ENCODE data around the gene MPND. TPM values are rescaled to one million over a fixed set of nuclear protein-coding genes. Genes with fewer than 3 reads are reported as not detected.

Gene MPND
- total and polyA plus RNA-seq, 7 experiments from 2014 or later = 4.0 to 24.4 (median 14.9) TPM

DNA sequence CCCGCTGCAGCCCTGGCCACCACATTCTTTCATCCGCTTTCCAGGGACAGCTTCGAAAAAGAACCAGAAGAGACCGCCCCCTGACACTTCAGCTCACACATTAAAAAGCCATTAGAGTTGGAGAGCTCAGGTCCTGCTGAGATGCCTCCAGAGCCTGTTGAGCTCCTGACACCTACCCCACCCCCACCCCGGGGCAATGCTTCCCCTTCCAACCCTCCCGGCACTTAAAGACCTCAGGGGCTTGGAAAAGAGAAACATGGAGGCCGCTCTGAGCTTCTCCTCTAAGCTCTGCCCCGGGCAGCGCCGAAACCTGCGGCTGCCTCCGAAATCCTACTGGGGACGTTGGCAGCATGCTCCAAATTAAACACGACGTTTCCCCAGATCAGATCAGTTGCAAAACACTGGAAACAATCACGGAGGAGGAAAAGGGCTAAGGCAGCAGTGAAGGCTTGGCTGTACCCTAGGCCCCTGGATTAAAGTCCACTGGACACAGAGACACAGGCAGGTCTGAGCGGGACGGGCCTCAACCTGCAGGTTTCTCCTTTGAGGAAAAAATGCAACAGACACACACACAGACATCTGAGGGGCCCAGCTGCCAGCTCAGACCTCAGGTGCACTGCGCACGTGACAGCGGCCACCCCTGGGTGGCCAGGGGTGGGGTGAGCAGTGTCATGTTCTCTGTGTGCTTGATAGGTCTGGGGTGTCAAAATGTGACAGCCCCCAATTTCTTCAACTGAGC lies 47.4 kb downstream of the MPND start:
- Histone ChIP-seq H3K4me1 (ENCODE audit: control insufficient read depth in 2 of 2, insufficient read depth in 2 of 2, low read length in 2 of 2) (peaks cover 11 to 25% of the 10 kb centered on the region in 2 donors), H3K4me3 (ENCODE audit: low read length) (no peak overlapping the region), H3K27ac (ENCODE audit: low read depth, low read length) (peak overlapping the region; percentile 47), H3K27me3 (ENCODE audit: control insufficient read depth in 2 of 2, insufficient read depth in 2 of 2, low read length in 2 of 2) (no peaks in the 10 kb centered on the region), H3K9me3 (ENCODE audit: control insufficient read depth in 2 of 3, low read length in 3 of 3) (no peaks in the 10 kb centered on the region), H3K36me3 (ENCODE audit: control insufficient read depth in 2 of 3, insufficient read depth in 3 of 3, low read length in 3 of 3) (peaks cover 0 to 59% (median 3%) of the 10 kb centered on the region in 3 experiments)
- intact Hi-C loops (cut with micrococcal nuclease) = no loop called here
- ChIA-PET POLR2A (interaction anchor here (0.9 kb wide), 1 partner anchor 38 kb away, joined by 3 read pairs; no protein-coding TSS in a partner anchor), CTCF (interaction anchor here (0.5 to 0.8 kb wide), 2 partner anchors 124 to 763 kb away, joined by 3 to 4 read pairs; no protein-coding TSS in a partner anchor)
- no peak for DNase-seq
- Mint-ChIP-seq H3K27ac (peak overlapping the region; percentile 41 to 97 (median 77)), H3K4me1 (peaks cover 33 to 64% (median 52%) of the 10 kb centered on the region in 7 donors), H3K4me3 (peak overlapping the region in 9 of 10 donors; percentile 2 to 77 (median 60)), H3K27me3 (no peaks in the 10 kb centered on the region), H3K36me3 (peaks cover 0 to 12% (median 0%) of the 10 kb centered on the region in 5 donors), H3K9me3 (no peaks in the 10 kb centered on the region)
- ATAC-seq = no peak

DNA sequence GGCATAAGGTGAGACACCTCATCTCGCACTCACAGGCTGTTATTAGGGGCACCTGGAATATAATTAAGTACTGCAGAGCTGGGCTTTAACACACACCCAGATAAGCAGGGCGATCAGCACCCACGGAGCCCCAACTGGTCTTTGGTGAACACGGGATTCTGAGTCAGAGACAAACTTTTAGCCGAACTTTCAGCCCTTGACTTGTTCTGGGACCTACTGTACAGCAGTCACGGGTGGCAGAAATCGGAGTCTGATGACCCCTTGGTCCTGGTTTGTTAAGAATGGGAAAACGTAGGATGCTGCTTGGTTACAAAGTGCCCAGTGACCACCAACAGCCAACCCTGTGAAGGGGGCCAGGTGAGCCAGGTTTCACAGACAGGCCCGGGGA lies 47.9 kb downstream of the MPND start:
- ChIA-PET POLR2A (interaction anchor here (0.9 kb wide), 1 partner anchor 38 kb away, joined by 3 read pairs; no protein-coding TSS in a partner anchor), CTCF (interaction anchor here (0.5 to 0.8 kb wide), 2 partner anchors 125 to 763 kb away, joined by 3 to 4 read pairs; no protein-coding TSS in a partner anchor)
- ATAC-seq (no peak), DNase-seq (no peak)
- H3K36me3 ChIP-seq (ENCODE audit: control insufficient read depth in 2 of 3, insufficient read depth in 3 of 3, low read length in 3 of 3) = peaks cover 0 to 53% (median 3%) of the 10 kb centered on the region in 3 experiments
- peaks cover 11 to 25% of the 10 kb centered on the region in 2 donors for H3K4me1 ChIP-seq (ENCODE audit: control insufficient read depth in 2 of 2, insufficient read depth in 2 of 2, low read length in 2 of 2)
- Mint-ChIP-seq H3K36me3 (peaks cover 0 to 15% (median 0%) of the 10 kb centered on the region in 5 donors), H3K4me1 (peaks cover 33 to 66% (median 52%) of the 10 kb centered on the region in 7 donors), H3K27ac (peak overlapping the region in 3 of 9 donors; percentile 8 to 86 (median 12)), H3K9me3 (no peaks in the 10 kb centered on the region), H3K4me3 (peak overlapping the region in 1 of 10 donors; percentile 5), H3K27me3 (no peaks in the 10 kb centered on the region)
- no peaks in the 10 kb centered on the region for H3K27me3 ChIP-seq (ENCODE audit: control insufficient read depth in 2 of 2, insufficient read depth in 2 of 2, low read length in 2 of 2)
- H3K9me3 ChIP-seq (ENCODE audit: control insufficient read depth in 2 of 3, low read length in 3 of 3) = no peaks in the 10 kb centered on the region
- H3K4me3 ChIP-seq (ENCODE audit: low read length) = no peak overlapping the region
- intact Hi-C loops (cut with micrococcal nuclease) = no loop called here
- peak overlapping the region; percentile 35 for H3K27ac ChIP-seq (ENCODE audit: low read depth, low read length)

DNA sequence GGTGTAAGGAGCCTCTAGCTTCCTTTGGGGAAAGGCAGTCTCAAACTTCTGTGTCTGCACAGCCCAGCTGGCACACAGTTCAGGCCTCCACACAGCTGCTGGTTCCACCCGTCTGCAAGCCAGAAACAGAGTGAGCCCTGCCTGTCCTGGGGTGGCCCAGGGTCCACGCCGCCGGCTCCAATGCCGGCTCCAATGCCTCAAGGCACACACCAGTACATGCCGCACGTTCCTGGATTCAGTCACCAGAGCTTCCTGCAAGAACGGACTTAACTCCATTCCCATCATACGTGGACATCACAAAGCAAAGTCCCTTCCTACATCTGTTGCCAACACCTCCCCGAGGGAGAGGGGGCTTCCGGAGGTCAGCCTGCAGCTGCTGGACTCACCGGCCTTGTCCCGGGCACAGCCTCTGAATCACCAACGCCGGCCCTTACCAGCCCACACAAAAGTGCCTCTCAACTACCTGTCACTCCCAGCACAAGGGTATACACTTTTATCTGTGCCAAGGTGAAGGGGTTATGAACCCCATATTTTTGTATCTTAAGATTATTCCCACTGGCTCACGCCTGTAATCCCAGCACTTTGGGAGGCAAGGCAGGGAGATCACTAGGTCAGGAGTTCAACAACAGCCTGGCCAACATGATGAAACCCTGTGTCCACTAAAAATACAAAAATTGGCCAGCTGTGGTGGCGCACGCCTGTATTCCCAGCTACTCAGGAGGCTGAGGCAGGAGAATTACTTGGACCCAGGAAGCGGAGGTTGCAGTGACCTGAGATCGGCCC lies 48.5 kb downstream of the MPND start:
- Mint-ChIP-seq H3K9me3 (no peaks in the 10 kb centered on the region), H3K4me3 (no peak overlapping the region), H3K27ac (peak overlapping the region in 5 of 9 donors; percentile 8 to 42 (median 13)), H3K4me1 (peaks cover 39 to 72% (median 58%) of the 10 kb centered on the region in 7 donors), H3K36me3 (peaks cover 0 to 15% (median 3%) of the 10 kb centered on the region in 5 donors), H3K27me3 (no peaks in the 10 kb centered on the region)
- H3K4me1 ChIP-seq (ENCODE audit: control insufficient read depth in 2 of 2, insufficient read depth in 2 of 2, low read length in 2 of 2) = peaks cover 11 to 25% of the 10 kb centered on the region in 2 donors
- POLR2A ChIA-PET = no interaction called here
- H3K27ac ChIP-seq (ENCODE audit: low read depth, low read length) = peak overlapping the region; percentile 35
- no peak overlapping the region for H3K4me3 ChIP-seq (ENCODE audit: low read length)
- CTCF ChIA-PET = no interaction called here
- H3K9me3 ChIP-seq (ENCODE audit: control insufficient read depth in 2 of 3, low read length in 3 of 3) = no peaks in the 10 kb centered on the region
- DNase-seq = no peak
- no peak for ATAC-seq
- H3K36me3 ChIP-seq (ENCODE audit: control insufficient read depth in 2 of 3, insufficient read depth in 3 of 3, low read length in 3 of 3) = peaks cover 0 to 55% (median 3%) of the 10 kb centered on the region in 3 experiments
- intact Hi-C loops (cut with micrococcal nuclease) = no loop called here
- H3K27me3 ChIP-seq (ENCODE audit: control insufficient read depth in 2 of 2, insufficient read depth in 2 of 2, low read length in 2 of 2) = no peaks in the 10 kb centered on the region

DNA sequence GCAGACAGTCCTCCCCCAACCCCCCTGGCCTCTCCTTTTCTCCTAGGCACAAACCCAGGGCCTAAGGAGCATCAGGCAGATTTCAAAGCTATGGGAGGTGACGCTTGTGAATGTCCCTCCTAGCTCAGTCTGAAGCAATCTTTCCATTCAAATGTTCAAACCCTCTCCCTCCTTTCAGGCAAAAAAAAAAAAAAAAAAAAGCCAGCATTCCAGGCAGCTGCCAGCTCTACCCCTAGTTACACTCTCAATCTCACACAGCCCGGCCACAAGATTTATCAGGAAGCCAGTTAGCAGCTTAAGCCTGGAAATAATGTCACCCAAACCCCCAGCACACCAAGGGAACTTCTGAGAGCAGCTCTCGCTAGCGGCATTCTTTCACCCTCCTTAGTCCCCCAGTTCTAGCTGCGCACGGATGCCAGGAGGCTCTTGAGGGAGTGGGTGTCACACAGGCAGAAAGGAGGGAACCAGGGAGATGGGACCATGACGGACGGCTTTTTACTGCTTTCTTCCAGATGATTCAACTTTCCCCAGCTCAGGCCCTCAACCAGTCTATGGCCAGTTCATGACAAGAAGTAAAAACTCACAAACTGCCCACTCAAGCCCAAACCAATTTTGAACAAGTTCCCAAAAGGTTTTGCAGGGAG lies 50.7 kb downstream of the MPND start:
- CTCF ChIA-PET = interaction anchor here (1.3 to 1.4 kb wide), 2 partner anchors 24 to 42 kb away, joined by 5 to 6 read pairs; no protein-coding TSS in a partner anchor
- H3K36me3 ChIP-seq (ENCODE audit: control insufficient read depth in 2 of 3, insufficient read depth in 3 of 3, low read length in 3 of 3) = peaks cover 0 to 43% (median 3%) of the 10 kb centered on the region in 3 experiments
- H3K4me3 ChIP-seq (ENCODE audit: low read length) = no peak overlapping the region
- H3K27ac ChIP-seq (ENCODE audit: low read depth, low read length) = no peak overlapping the region
- POLR2A ChIA-PET = interaction anchor here (0.7 kb wide), 1 partner anchor 80 kb away, joined by 3 read pairs; no protein-coding TSS in a partner anchor
- DNase-seq (no peak), ATAC-seq (no peak)
- no peaks in the 10 kb centered on the region for H3K27me3 ChIP-seq (ENCODE audit: control insufficient read depth in 2 of 2, insufficient read depth in 2 of 2, low read length in 2 of 2)
- peaks cover 0 to 15% (median 5%) of the 10 kb centered on the region in 5 donors for H3K36me3 Mint-ChIP-seq
- intact Hi-C loops (cut with micrococcal nuclease) = no loop called here
- peaks cover 40 to 91% (median 69%) of the 10 kb centered on the region in 7 donors for H3K4me1 Mint-ChIP-seq
- no peaks in the 10 kb centered on the region for H3K9me3 Mint-ChIP-seq
- peak overlapping the region in 1 of 10 donors; percentile 39 for H3K4me3 Mint-ChIP-seq
- peak overlapping the region in 7 of 9 donors; percentile 0 to 70 (median 45) for H3K27ac Mint-ChIP-seq
- H3K9me3 ChIP-seq (ENCODE audit: control insufficient read depth in 2 of 3, low read length in 3 of 3) = no peaks in the 10 kb centered on the region
- H3K4me1 ChIP-seq (ENCODE audit: control insufficient read depth in 2 of 2, insufficient read depth in 2 of 2, low read length in 2 of 2) = peaks cover 25 to 36% of the 10 kb centered on the region in 2 donors
- no peaks in the 10 kb centered on the region for H3K27me3 Mint-ChIP-seq

DNA sequence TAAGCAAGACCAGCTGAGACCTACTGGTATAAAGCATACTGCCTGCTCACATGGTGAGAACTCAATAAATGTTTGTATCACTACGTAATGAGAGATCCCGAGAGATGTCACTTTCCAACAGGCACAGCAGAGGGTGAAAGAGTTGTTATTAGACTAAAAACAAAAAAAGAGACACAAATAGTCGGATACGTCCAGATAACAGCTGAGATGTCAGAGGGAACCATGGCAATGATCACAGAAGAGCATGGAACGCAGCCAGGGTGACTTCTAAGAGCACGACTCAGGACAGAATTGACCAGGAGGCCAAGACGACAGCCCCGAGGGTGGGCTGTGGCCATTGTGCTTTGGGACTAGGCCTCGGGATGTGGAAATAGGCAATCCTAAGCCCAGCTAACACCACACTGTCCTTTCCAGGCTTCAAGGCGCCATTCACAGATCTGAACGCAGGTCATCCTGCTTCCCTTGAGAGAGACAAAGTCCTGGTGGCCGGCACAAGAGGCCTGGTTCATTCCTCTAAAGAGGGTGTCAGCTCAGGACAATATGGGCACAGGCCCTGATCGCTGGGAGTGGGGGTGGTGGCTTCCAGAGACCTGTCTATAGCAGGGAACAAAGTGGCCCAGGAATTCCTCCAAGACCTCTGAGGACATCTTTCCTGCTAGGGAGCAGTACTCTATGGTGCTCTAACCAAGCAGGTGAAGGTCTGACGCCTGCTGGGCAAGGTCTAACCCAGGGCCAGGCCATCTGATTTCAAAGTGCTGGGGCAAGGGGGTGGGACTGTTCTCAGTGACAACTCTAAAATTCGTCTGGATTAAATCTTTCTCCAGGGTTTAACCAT lies 53.8 kb downstream of the MPND start:
- intact Hi-C loops (cut with micrococcal nuclease) = no loop called here
- Mint-ChIP-seq H3K4me3 (peak overlapping the region in 8 of 10 donors; percentile 3 to 64 (median 32)), H3K9me3 (peaks cover 0 to 1% (median 0%) of the 10 kb centered on the region in 11 donors), H3K27ac (peak overlapping the region in 3 of 9 donors; percentile 6 to 75 (median 43)), H3K36me3 (peaks cover 0 to 16% (median 5%) of the 10 kb centered on the region in 5 donors), H3K27me3 (no peaks in the 10 kb centered on the region), H3K4me1 (peaks cover 35 to 87% (median 66%) of the 10 kb centered on the region in 7 donors)
- POLR2A ChIA-PET = no interaction called here
- H3K27ac ChIP-seq (ENCODE audit: low read depth, low read length) = no peak overlapping the region
- no peaks in the 10 kb centered on the region for H3K27me3 ChIP-seq (ENCODE audit: control insufficient read depth in 2 of 2, insufficient read depth in 2 of 2, low read length in 2 of 2)
- CTCF ChIA-PET = interaction anchor here (0.7 kb wide), 1 partner anchor 27 kb away, joined by 3 read pairs; no protein-coding TSS in a partner anchor
- H3K4me1 ChIP-seq (ENCODE audit: control insufficient read depth in 2 of 2, insufficient read depth in 2 of 2, low read length in 2 of 2) = peaks cover 28 to 29% of the 10 kb centered on the region in 2 donors
- DNase-seq (no peak), ATAC-seq (no peak)
- no peak overlapping the region for H3K4me3 ChIP-seq (ENCODE audit: low read length)
- peaks cover 0 to 25% (median 3%) of the 10 kb centered on the region in 3 experiments for H3K36me3 ChIP-seq (ENCODE audit: control insufficient read depth in 2 of 3, insufficient read depth in 3 of 3, low read length in 3 of 3)
- H3K9me3 ChIP-seq (ENCODE audit: control insufficient read depth in 2 of 3, low read length in 3 of 3) = no peaks in the 10 kb centered on the region

Measured in naive thymus-derived CD4-positive, alpha-beta T cell (primary cell).